Neural cell (in vitro differentiated cells): ENCODE data around the gene KRT16.
"Not testable (repeated sequence)": the region's sequence is repeated elsewhere in the genome, so short reads cannot be mapped to it uniquely, and the experiment has no call there.

ENCODE experiments used
- EP300 ChIP-seq: fragments of 450-650 bp; conservative IDR thresholded peaks from 2 replicates; pipeline ENCODE4 v1.6.1; 2014; ENCODE audit warnings: antibody characterized with exemption, mild to moderate bottlenecking, moderate library complexity; ENCODE audit not compliant: poor library complexity, severe bottlenecking
- EZH2 ChIP-seq: fragments of 200-600, 300-800 bp; shearing (Covaris generic), sonication (generic); IDR thresholded peaks from 2 replicates; pipeline ENCODE4 v1.6.1; 2014; ENCODE audit warnings: antibody characterized with exemption, low read length, borderline replicate concordance, mild to moderate bottlenecking; ENCODE audit not compliant: insufficient read depth, poor library complexity, severe bottlenecking
- MXI1 ChIP-seq: fragments of 450-650 bp; conservative IDR thresholded peaks from 2 replicates; pipeline ENCODE4 v1.6.1; 2014; ENCODE audit warnings: antibody characterized with exemption, mild to moderate bottlenecking; ENCODE audit not compliant: poor library complexity, severe bottlenecking
- REST ChIP-seq: IDR thresholded peaks from 2 replicates; pipeline ENCODE4 v1.6.1; 2012; ENCODE audit warnings: borderline replicate concordance
- SMC3 ChIP-seq: fragments of 450-650 bp; conservative IDR thresholded peaks from 2 replicates; pipeline ENCODE4 v1.6.1; 2014; ENCODE audit warnings: antibody characterized with exemption, mild to moderate bottlenecking, moderate library complexity; ENCODE audit not compliant: poor library complexity
- TAF1 ChIP-seq: IDR thresholded peaks from 2 replicates; pipeline ENCODE4 v1.6.1; 2012; ENCODE audit warnings: low read depth
- TF ChIP-seq, protein P1 (sequence below): fragments of 450-650 bp; IDR thresholded peaks from 2 replicates; pipeline ENCODE4 v1.5.1; 2014; ENCODE audit warnings: antibody characterized with exemption, mild to moderate bottlenecking, moderate library complexity; ENCODE audit not compliant: poor library complexity, severe bottlenecking

GRCh38 chr17:41628621-41629255 is 16.2 kb upstream of the KRT16 start:
- TF ChIP-seq, protein P1, sequence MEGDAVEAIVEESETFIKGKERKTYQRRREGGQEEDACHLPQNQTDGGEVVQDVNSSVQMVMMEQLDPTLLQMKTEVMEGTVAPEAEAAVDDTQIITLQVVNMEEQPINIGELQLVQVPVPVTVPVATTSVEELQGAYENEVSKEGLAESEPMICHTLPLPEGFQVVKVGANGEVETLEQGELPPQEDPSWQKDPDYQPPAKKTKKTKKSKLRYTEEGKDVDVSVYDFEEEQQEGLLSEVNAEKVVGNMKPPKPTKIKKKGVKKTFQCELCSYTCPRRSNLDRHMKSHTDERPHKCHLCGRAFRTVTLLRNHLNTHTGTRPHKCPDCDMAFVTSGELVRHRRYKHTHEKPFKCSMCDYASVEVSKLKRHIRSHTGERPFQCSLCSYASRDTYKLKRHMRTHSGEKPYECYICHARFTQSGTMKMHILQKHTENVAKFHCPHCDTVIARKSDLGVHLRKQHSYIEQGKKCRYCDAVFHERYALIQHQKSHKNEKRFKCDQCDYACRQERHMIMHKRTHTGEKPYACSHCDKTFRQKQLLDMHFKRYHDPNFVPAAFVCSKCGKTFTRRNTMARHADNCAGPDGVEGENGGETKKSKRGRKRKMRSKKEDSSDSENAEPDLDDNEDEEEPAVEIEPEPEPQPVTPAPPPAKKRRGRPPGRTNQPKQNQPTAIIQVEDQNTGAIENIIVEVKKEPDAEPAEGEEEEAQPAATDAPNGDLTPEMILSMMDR = not testable (repeated sequence)
- TF ChIP-seq EZH2, TAF1, REST, MXI1, SMC3, EP300: not testable (repeated sequence)
